Retina (tissue), 1 donor: ENCODE data around the gene KCNH8.
"Not testable (repeated sequence)": the region's sequence is repeated elsewhere in the genome, so short reads cannot be mapped to it uniquely, and the experiment has no call there.

Experiments used
- DNase-seq: peaks from one replicate; pipeline ENCODE4 v3.0.0-alpha.2; 2016

The KCNH8 gene

GRCh38 chr3:19183584-19183983, 35.3 kb downstream of the KCNH8 start:
- no peak for DNase-seq

DNA sequence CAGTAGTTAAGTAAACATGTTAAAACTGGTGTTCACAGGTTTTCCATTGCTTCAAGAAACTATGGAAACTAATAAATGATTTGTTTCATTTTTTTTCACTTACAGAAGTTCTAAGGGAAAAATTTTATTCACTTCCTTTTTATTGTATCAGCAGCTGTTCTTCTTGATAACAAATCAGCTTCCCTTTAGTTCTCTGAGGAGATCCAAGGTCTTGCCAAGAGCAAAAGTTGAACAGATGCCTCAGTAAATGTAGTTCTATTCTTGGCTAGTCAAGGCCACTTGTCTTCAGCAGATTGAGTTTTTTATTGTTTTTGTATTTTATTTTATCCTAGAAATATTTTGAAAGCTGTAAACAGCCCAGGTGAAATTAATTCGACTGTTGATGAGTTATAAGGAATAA, 41.8 kb downstream of the KCNH8 start:
- no peak for DNase-seq

DNA sequence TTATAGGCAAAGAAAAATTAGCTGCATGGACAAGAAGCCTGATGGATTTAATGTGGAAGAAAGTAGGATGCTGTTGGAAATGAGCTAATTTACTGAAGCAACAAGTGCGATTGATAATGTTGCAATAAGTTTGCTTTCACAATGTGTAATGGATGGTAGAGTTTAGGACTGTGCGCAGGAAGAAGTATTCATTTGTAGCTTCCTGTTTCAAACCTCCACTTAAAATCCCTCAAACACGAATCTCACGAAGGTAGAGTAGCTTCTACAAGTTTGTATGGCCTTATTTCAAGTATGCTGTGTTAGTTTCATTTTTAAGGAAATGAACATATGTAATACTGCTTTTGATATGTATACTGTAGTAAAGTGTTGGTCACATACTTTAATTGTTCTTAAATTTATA, 42.3 kb downstream of the KCNH8 start:
- DNase-seq = no peak

- no peak for DNase-seq
Observed at GRCh38 chr3:19199131-19199530, 50.8 kb downstream of the KCNH8 start.

DNA sequence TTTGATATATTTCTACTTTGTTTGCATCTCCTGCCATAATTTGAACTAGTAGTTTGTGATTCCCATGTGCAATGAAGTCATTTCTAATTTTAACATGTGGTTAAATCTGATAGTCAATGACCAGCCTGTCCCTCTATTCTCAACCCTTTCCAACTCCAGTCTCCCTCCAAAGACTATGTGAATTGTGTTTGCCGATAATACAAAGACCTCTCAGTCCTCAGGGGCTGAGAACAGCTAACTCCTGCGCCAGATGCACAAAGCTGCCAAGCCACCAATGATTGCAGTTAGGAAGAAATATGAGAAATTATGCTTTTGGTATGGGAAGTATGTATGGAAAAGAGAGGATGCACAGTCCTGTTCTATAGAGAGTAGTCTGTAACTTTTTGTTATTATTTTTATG, 54.0 kb downstream of the KCNH8 start:
- DNase-seq = no peak

DNA sequence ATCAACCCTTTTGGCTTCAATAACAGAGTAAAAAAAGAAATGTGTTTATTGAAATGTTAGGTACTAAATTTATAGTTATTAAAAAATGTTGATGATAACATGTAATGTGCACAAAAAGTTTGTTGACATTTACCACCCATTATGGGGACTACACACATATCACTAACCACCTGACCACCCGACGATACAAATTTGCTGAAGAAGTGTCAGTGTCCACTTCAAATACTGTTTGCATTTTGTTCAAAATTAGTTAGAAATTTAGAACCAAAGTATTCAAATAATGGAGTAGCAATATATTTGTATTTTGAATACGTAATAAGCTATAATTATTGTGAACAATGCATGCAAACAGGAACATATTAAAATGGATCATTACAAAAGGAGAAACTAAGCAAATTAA, 54.4 kb downstream of the KCNH8 start:
- no peak for DNase-seq

DNA sequence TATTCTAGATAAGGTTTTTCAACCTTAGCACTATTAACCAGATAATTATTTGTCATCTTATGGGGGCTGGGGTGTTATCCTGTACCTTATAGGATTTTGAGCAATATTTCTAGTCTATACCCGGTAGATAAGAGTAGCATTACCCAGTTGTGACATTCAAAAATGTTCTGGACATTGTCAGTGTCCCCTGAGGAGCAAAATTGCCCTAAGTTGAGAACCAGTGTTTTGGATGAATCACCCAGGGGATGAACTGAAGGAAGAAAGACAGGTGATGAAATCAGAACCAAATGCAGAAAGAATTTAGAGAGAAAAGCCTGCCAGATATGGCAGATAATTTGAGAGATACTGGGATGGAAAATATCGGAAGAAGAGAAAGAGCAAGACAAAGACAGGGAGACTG, 58.2 kb downstream of the KCNH8 start:
- DNase-seq = no peak

GRCh38 chr3:19213603-19214220, 65.4 kb downstream of the KCNH8 start:
- no peak for DNase-seq

DNA sequence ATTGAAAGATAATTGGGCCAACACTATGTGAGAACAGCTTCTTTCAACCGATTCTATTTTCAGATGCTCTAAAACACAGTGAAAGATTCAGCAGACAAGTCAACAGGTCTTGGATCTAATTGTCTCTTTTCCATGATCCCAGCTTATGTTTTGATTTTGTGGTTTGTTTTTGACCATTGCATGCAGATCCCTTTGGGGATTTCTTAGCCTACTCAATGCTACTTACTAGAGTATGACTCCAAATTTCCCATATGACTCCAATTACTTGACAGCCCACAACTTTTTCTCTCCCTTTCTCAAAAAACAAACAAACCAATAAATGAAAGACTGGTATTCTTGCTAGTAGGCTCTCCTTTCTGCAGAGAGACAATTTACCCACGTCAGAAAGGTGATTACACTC, 67.1 kb downstream of the KCNH8 start:
- no peak for DNase-seq

DNA sequence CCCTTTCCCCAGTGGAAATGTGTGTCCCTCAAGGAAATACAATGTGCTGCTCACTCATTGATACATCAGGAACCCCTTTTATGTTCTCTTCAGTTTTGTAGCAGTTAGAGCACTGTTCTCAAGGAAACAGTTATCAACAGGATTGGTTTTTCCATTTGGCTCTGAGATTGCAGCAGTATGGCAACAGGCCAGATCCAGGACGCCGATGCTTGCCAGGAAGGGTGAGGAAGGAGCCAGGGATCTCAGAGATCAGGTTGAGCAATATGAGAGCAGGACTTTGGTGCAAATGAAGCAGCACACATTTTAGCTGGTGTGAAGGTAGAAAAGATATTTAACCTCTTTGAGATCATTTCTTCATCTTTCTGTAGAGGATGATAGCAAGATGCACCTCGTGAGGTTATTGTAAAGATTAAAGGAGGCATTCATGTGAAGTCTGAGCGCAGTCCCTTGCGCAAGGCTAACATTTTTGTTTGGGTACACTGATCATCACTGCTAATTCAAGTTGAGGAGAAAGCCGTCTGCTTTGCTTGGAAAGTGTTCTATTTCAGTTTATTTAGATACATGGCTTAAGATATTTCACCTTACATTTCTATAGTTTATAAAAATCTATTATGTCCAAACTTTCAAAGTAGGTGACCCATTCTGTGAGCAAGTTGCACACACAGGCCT, 68.5 kb downstream of the KCNH8 start:
- no peak for DNase-seq

- no peak for DNase-seq
Observed at GRCh38 chr3:19220311-19220710, 72.0 kb downstream of the KCNH8 start.

DNA sequence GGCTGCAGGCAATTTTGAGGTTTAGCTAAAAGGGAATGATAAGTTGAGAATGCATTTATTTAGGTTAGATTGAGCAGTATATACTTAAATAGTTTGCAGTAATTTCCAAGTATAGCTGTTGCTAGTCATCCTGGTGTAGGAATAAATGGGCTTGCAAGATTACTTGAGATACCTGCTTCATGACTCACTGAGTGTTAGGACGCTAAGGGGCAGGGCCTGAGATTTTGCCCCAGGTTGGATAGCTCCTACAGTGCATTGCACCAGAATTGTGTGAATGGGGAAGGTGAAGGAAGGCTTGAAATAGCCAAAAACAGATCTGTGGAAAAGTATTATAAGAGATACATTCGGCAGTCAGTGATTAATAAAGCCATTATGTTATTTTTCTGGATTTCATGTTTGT, 72.8 kb downstream of the KCNH8 start:
- DNase-seq = no peak

DNA sequence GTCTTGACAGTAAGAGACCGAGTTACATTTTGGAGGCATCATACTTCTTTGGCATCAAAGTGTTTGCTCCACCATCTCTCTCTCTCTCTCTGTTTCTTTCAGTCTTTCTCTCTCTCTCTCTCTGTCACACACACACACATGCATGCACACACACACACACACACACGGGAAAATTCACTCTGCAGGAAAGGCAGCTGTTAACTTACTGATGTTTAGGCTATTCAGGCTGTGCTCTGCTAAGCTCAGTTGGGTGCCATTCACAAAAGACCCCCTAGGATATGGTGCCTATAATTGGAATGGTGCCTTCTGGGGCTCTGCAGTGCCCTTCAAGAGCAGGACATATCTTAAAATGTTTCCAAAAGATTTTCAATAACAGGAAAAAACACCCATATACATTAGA, 78.2 kb downstream of the KCNH8 start:
- DNase-seq = peak; percentile 9

DNA sequence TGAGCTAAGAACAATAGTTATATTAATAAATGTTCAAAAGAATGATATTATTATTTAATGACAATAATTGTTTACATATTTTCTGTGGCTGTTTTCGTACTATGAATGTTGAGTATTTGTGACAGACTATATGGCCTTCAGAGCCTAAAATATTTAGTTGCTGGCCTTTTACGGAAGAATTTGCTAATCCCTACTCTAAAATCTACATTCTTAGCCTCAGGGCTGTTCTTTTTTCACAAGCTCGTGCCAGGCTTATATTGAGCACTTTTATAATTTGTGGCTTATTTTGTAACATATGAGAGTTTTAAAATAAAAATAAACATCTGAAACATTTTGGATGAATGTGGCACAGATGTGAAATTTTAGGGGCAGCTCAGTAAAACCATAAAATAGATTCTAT, 79.9 kb downstream of the KCNH8 start:
- DNase-seq = no peak

DNA sequence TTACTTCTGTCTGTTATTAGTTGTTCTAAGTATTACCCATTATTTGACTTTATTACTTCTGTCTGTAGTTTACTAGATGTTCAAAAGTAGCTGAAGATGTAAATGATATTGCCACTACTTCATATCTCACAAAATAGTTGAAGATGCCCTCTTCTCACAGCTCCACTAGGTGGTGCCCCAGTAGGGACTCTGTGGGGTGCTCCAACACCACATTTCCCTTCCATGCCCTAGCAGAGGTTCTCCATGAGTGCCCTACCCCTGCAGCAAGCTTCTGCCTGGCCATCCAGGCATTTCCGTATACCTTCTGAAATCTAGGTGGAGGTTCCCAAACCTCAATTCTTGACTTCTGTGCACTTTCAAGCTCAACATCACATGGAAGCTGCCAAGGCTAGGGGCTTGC, 80.8 kb downstream of the KCNH8 start:
- no peak for DNase-seq

DNA sequence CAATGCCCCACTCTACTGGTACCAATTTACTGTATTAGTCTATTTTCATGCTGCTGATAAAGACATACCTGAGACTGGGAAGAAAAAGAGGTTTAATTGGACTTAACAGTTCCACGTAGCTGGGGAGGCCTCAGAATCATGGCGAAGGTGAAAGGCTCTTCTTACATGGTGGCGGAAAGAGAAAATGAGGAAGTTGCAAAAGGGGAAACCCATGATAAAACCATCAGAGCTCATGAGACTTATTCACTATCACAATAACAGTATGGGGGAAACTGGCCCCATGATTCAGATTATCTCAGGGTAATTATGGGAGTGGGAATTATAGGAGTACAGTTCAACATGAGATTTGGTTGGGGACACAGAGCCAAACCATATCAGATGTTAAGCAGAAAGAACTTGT, 81.6 kb downstream of the KCNH8 start:
- DNase-seq = not testable (repeated sequence)

DNA sequence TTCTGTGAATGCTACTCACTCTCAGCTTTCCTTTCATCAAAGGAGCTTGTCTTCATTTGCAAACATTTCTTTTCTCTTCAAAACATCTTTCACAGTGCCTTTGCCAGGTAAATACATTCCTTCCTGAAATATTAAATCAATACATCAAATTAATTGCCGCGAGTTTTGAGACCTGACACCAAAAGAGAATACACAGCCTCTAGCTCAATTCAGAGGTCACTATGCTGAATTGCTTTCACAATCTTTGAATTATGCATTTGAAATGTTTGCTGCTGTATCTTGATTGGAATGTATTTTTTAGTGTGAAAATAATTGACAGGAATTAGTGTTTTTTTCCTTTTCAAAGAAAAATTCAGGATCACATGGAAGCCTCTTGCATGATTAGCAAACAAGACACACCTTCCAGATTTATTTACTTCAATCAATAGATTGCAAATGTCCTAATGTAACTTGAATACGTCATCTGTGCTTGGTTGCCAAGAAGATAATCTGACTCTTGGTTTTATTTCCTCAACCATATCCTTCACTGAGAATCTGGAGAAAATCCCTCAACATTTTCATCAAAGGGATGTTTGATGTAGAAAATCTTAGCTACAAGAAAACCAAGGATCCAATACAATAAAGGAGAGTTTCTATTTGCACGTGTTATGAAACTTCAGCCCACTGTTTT, 83.6 kb downstream of the KCNH8 start:
- no peak for DNase-seq

- DNase-seq = no peak
Observed at GRCh38 chr3:19232566-19232965, 84.3 kb downstream of the KCNH8 start.

GRCh38 chr3:19233882-19234784, 85.8 kb downstream of the KCNH8 start:
- DNase-seq = not testable (repeated sequence)

GRCh38 chr3:19248143-19248542, 99.8 kb downstream of the KCNH8 start:
- DNase-seq = no peak

- no peak for DNase-seq
Observed at GRCh38 chr3:19248767-19249166, 100.5 kb downstream of the KCNH8 start.

DNA sequence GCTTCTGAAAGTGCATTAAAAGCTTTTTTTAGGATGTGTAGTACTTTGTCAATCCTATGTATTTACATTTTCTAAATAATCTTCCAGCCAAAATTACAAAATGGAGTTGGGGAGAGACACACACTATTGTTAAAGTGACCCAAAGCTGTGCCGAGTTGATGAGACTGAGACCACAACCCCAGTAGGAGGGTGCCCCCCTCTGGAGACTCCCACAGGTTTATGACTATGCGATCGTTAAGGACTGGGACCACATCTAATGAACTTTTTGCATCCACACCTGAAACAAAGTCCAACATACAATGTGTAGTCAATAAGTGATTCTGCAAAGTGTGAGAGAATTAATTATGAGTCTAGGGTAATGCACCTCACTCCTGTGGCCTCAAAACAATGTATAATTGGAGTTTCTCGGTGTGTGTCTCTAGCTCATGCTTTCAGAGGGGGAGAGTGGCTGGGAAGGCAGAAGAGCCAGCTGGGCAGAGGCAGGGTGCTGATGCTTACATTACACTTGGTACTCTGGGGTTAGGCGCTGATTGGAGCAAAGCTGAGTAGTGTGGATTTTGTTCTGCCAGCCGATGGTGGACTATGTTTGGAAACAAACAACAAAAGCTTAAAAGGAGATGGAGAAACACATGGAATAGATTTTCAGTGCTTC, 102.8 kb downstream of the KCNH8 start:
- DNase-seq = no peak

- DNase-seq = no peak
Observed at GRCh38 chr3:19254189-19254588, 105.9 kb downstream of the KCNH8 start.
